ENCODE measurements around the gene VARS2.
"Not testable (repeated sequence)": the region's sequence is repeated elsewhere in the genome, so short reads cannot be mapped to it uniquely, and the experiment has no call there.

VARS2 gene

GRCh38 chr6:30914076-30914853, at the start of gene VARS2:
TSS of gene VARS2 (plus strand) at chr6:30914238. CDS start at chr6:30914837, 599 bp downstream.
- DNase-seq = peak; percentile 96

DNA sequence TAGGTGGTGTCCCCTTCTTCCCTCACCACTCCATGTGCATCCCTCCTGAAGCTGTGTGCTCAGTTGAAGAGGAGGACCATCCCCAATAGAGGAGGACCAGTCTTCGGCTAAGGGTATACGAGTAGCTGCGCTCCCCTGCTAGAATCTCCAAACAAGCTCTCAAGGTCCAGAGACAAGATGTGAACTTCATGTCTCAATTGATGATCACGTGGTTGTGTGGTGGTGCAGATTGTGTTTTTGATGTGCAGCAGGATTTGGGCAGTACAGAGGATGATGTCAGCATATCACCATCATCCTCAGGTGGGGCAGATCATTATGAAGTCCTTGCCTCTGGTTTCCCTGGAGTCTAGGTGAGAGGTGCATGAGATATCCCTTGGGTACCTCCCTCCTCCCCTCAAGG, 49.7 kb upstream of the VARS2 start:
- no peak for DNase-seq

GRCh38 chr6:30869241-30869749, 44.7 kb upstream of the VARS2 start:
- not testable (repeated sequence) for DNase-seq

DNA sequence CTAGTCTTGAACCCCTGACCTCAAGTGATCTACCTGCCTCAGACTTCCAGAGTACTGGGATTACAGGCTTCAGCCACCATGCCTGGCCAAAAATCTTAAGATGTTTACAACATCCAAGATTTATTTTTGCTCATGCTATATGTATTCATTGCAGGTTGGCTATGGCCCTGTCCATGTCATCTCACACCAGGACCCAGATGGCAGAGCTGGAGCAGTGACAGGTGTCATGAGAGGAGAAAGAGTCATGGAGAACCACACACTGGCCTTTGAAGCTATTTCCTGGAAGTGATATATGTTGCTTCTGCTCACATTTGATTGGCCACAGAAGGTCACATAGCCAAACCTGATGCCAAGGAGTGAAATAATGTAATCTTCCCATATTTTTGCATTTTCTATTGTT, 43.5 kb upstream of the VARS2 start:
- DNase-seq = no peak

DNA sequence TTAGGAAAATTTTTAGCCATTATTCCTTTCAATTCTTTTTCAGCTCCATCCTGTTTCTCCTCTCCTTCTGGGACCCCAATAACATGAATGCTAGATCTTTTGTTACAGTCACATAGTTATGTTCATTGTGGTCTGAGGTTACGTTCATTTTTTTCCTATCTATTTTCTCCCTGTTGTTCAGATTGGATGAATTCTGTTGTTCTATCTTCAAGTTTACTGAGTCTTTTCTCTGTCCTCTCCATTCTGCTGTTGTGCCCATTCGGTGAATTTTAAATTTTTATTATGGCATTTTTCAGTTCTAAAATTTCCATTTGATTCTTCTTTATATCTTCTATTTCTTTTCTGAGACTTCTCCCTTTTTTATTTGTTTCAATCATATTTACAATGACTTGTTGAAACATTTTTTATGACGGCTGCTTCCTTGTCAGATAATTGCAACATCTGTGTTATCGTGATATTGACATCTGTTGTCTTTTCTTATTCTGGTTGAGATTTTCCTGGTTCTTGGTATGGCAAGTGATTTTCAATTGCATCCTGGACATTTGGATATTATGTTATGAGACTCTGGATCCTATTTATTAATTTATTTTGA, 42.4 kb upstream of the VARS2 start:
- no peak for DNase-seq

DNA sequence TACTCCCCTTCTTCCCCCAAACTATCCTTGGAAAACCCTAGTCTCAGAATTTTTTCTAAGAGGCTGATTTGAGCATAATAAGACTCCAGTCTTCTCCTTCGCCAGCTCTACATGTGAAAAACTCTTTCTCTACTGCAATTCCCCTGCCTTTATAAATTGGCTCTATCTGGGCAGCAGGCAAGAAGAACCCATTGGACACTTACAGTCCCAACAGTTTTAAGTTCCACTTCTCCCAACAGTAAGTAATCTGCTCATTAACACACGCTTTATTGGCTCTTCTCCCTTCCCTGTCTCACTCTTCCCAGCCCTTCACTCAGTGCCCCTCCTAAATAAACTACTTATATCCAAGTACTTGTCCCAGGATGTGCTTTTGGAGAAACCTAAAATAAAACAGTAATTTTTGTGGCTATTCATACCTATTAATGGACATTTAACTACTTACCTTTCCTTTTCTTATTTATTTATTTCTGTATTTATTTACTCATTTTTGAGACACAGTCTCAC, 40.8 kb upstream of the VARS2 start:
- no peak for DNase-seq

DNA sequence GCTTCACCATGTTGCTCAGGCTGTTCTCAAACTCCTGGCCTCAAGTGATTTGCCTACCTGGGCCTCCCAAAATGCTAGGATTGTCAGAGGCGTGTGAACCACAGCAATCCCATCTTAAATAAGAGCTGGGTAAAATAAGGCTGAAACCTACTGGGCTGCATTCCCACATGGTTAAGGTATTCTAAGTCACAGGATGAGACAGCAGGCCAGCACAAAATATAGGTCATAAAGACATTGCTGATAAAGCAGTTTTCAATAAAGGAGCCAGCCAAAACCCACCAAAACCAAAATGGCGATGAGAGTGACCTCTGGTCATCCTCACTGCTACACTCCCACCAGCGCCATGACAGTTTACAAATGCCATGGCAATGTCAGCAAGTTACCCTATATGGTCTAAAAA, 40.2 kb upstream of the VARS2 start:
- not testable (repeated sequence) for DNase-seq

DNA sequence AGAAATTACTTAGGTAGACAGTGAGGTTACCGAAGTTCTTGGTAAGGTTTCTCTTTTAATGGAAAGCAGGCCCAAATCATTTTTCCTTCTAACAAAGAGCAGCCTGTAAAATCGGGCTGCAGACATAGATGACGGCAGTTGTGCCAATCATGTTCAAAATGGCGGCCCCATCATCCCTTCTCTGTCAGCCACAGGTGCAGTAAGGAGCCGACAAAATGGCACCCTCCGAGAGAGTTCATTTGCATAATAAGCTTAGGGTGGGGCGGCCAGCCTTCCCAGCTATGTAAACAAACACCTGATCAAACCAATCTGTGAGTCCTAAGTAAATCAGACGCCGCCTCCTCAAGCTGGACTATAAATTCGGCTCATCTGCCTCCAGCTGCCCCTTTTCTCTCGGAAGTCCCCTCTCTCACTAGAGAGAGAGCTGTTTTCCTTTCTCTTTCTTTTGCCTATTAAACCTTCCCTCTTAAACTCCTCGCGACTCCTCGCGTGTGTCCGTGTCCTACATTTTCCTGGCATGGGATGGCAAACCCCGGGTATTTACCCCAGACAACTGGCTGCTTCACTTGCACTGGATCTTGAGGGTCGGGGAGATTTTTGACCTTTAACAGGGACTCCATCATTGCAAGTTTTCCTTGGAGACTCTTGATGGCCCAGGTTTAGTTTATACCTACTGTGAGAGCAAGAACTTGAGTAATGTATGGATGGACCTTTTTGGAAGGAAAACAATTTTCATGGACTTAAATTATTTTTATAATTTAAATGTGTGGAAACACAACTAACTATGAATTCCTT, 38.6 kb upstream of the VARS2 start:
- no peak for DNase-seq

GRCh38 chr6:30876039-30876730, 37.9 kb upstream of the VARS2 start:
- no peak for DNase-seq

- peak; percentile 92 for DNase-seq
Measured at GRCh38 chr6:30877419-30878262, 36.4 kb upstream of the VARS2 start.

- no peak for DNase-seq
Measured at GRCh38 chr6:30879684-30880427, 34.2 kb upstream of the VARS2 start.

DNA sequence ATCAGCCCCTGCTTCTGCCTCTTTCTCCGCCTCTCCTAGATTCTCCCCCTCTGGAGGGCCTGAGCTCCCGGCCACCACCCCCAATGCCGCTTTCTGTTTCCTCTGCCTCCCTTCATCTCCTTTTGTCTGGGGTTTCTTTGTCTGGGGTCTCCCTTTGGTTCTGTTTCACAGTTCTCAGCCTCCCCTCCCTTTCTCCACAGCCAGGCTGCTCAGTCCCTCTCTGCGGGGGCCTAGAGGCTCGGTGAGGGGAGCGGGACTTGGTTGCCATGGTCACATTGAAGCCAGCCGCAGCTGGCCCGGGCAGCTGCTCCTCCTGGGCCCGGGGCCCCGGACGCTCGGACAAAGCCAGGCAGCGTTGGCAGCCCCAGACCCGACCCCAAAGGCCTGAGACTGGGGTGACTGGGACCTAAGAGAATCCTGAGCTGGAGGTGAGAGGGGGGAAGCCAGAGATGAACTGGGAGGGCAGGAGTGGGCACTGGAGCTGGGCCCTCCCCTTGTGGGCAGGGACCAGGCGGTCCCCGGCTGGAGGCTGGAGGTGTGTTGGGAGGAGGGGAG, 33.3 kb upstream of the VARS2 start:
- peak; percentile 53 for DNase-seq

- DNase-seq = peak; percentile 53
Measured at GRCh38 chr6:30881392-30882203, 32.4 kb upstream of the VARS2 start.

DNA sequence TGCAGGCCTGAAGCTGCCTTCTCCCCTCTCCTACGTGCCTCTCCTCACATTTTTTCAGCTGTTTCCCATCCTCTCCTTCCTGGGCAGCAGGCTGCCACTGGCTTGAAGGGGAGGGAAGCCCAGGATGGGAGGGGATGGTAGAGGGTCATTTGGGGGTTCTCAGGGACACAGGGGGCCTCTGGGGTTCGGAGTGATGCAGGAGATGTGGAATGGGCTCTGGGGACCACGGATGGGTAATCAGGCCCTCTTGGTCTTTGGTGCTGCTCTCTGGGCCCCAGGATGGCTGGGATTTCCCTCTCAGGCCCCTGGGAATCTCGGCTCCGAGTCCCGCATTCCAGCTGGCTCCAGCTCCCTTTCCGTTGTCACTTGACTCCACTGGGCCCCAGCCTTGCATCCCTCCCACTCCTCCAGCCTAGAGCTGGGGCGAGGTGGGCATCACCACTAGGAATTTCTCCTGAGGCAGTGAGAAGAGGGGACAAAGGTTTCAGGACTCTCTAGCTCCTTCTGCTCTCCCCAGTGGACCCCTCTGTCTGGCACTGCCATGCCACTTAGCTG, 31.8 kb upstream of the VARS2 start:
- peak; percentile 59 for DNase-seq

DNA sequence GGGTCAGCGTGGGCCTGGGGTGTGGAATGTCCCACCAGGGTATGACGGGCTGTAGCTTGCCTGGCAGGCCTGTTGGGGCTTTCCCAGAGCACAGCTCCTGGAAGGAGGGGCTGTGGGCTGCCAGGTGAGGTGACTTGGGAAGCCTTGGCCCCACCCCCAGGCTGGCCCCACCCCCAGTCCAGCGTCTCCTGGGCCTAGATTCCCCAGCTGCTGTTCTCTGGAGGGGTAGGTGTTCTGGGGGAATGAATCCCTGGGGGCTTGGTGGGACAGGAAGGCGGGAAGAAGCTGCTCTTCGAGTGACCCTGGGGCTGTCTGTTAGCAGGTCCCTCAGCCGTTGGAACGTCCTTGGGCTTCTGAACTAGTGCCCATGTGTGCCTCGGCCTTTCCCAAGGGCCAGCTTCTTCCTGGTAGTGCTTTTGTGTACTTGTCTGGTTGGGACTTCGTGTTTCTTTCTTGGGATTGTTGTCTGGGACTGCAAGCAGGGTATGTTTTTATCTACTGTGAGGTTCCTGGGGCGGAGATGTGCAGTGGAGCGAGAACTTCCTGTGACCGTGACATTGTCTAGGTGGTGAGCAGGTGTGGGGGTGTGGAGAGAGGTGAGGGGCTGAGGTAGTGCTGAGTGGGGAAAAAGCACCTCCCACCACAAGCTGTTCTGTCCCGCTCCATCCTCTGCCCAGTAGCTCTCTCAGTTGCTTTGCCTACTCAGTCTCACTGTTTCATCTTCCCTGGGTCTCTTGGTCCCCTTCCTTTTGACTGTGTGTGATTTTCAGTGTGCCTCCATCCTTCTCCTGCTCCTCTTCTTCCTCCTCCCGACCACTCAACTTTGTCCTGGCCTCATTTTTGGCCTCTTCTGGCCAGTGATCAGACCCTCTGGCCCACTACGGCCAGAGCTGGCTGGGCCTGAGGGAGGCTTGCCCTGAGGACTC, 31.0 kb upstream of the VARS2 start:
- peak; percentile 43 for DNase-seq

GRCh38 chr6:30883685-30884520, 30.1 kb upstream of the VARS2 start, which contains the start of gene DDR1:
TSS of gene DDR1 (plus strand) at chr6:30884519. CDS start at chr6:30888730, 4,211 bp downstream.
- peak; percentile 89 for DNase-seq

Measured in femur (tissue), 1 donor.